KMS-11 (cell line): Measurements from ENCODE around the gene HMX1.

Experiments
- H2AFZ ChIP-seq: fragments of 200-600 bp; sonication (generic); 2 replicates; pipeline ENCODE4 v1.6.1; 2016; ENCODE audit warnings: antibody characterized with exemption, mixed run types, low read depth
- H3K27ac ChIP-seq: fragments of 200-600 bp; sonication (generic); 2 replicates; pipeline ENCODE4 v1.6.1; 2016; ENCODE audit warnings: mild to moderate bottlenecking, mixed run types
- H3K27me3 ChIP-seq: fragments of 200-600 bp; sonication (generic); 2 replicates; pipeline ENCODE4 v1.6.1; 2017; ENCODE audit warnings: mild to moderate bottlenecking, low read depth, mixed run types, moderate library complexity; ENCODE audit not compliant: insufficient read depth
- H3K36me3 ChIP-seq: fragments of 200-600 bp; sonication (generic); 2 replicates; pipeline ENCODE4 v1.6.1; 2017; ENCODE audit warnings: mild to moderate bottlenecking, mixed run types; ENCODE audit not compliant: insufficient read depth
- H3K4me1 ChIP-seq: fragments of 200-600 bp; sonication (generic); 2 replicates; pipeline ENCODE4 v1.6.1; 2016; ENCODE audit warnings: mild to moderate bottlenecking, low read depth, mixed run types; ENCODE audit not compliant: poor library complexity, severe bottlenecking
- H3K4me2 ChIP-seq: fragments of 200-600 bp; sonication (generic); 2 replicates; pipeline ENCODE4 v1.7.0; 2016; ENCODE audit warnings: mild to moderate bottlenecking, mixed run types
- H3K4me3 ChIP-seq: fragments of 200-600 bp; sonication (generic); IDR thresholded peaks from 2 replicates; pipeline ENCODE4 v1.6.1; 2017; ENCODE audit warnings: low read depth, low read length, mixed read lengths; ENCODE audit not compliant: insufficient read depth
- H3K79me2 ChIP-seq: fragments of 200-600 bp; sonication (generic); 2 replicates; pipeline ENCODE4 v1.6.1; 2016; ENCODE audit warnings: low read depth, mixed run types; ENCODE audit not compliant: insufficient read depth
- H3K9ac ChIP-seq: fragments of 200-600 bp; sonication (generic); 2 replicates; pipeline ENCODE4 v1.6.1; 2016; ENCODE audit warnings: mild to moderate bottlenecking, mixed run types
- H4K20me1 ChIP-seq: fragments of 200-600 bp; sonication (generic); 2 replicates; pipeline ENCODE4 v1.6.1; 2016; ENCODE audit warnings: mild to moderate bottlenecking, mixed run types; ENCODE audit not compliant: insufficient read depth
- CTCF ChIP-seq: fragments of 200-600 bp; sonication (generic); conservative IDR thresholded peaks from 2 replicates; pipeline ENCODE4 v1.6.1; 2017; ENCODE audit warnings: low read depth, mild to moderate bottlenecking, antibody characterized with exemption, low read length, moderate library complexity, mixed read lengths

Gene HMX1

GRCh38 chr4:8860892-8861575 lies 10.6 kb downstream of the HMX1 start:
- Histone ChIP-seq H3K36me3 (no peaks in the 10 kb centered on the region), H2AFZ (no peak overlapping the region), H3K4me2 (no peak overlapping the region), H3K27ac (no peak overlapping the region), H3K79me2 (no peaks in the 10 kb centered on the region), H3K4me3 (no peak overlapping the region), H4K20me1 (no peaks in the 10 kb centered on the region), H3K4me1 (no peaks in the 10 kb centered on the region), H3K9ac (no peak overlapping the region), H3K27me3 (no peaks in the 10 kb centered on the region)
- no peak for TF ChIP-seq CTCF

GRCh38 chr4:8860096-8860891 lies 11.3 kb downstream of the HMX1 start:
- H4K20me1 ChIP-seq: no peaks in the 10 kb centered on the region
- H3K4me1 ChIP-seq: no peaks in the 10 kb centered on the region
- H3K27me3 ChIP-seq: no peaks in the 10 kb centered on the region
- no peak overlapping the region for H3K9ac ChIP-seq
- H2AFZ ChIP-seq: no peak overlapping the region
- H3K36me3 ChIP-seq: no peaks in the 10 kb centered on the region
- no peaks in the 10 kb centered on the region for H3K79me2 ChIP-seq
- TF ChIP-seq CTCF: no peak
- no peak overlapping the region for H3K4me3 ChIP-seq
- no peak overlapping the region for H3K27ac ChIP-seq
- H3K4me2 ChIP-seq: no peak overlapping the region

- Histone ChIP-seq H3K36me3 (no peaks in the 10 kb centered on the region), H3K4me3 (no peak overlapping the region), H3K79me2 (no peaks in the 10 kb centered on the region), H3K27me3 (no peaks in the 10 kb centered on the region), H3K4me2 (no peak overlapping the region), H3K27ac (no peak overlapping the region), H4K20me1 (no peaks in the 10 kb centered on the region), H2AFZ (no peak overlapping the region), H3K9ac (no peak overlapping the region), H3K4me1 (no peaks in the 10 kb centered on the region)
- no peak for TF ChIP-seq CTCF
These were observed 12.0 kb downstream of the HMX1 start for GRCh38 chr4:8859550-8860095.

- Histone ChIP-seq H3K36me3 (no peaks in the 10 kb centered on the region), H3K4me1 (no peaks in the 10 kb centered on the region), H2AFZ (no peak overlapping the region), H3K79me2 (no peaks in the 10 kb centered on the region), H3K9ac (no peak overlapping the region), H4K20me1 (no peaks in the 10 kb centered on the region), H3K4me2 (no peak overlapping the region), H3K4me3 (no peak overlapping the region), H3K27ac (no peak overlapping the region), H3K27me3 (no peaks in the 10 kb centered on the region)
- TF ChIP-seq CTCF: no peak
These were observed 12.9 kb downstream of the HMX1 start for GRCh38 chr4:8858701-8859210.
